Activated CD8-positive, alpha-beta memory T cell treated with anti-CD3 and anti-CD28 coated beads, Interleukin-2, amount 50 U/mL, for 24 hours (primary cell): ENCODE results near the gene CHMP4B.

Experiments
- DNase-seq: peaks from one replicate; pipeline ENCODE4 v3.0.0-alpha.2; 2020; ENCODE audit errors: extremely low read depth

The CHMP4B gene, protein sequence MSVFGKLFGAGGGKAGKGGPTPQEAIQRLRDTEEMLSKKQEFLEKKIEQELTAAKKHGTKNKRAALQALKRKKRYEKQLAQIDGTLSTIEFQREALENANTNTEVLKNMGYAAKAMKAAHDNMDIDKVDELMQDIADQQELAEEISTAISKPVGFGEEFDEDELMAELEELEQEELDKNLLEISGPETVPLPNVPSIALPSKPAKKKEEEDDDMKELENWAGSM

GRCh38 chr20:33810885-33811775 is at the start of gene CHMP4B:
TSS of gene CHMP4B (plus strand) at chr20:33811348. CDS start at chr20:33811469, 121 bp downstream.
- DNase-seq = peak; percentile 91

DNA sequence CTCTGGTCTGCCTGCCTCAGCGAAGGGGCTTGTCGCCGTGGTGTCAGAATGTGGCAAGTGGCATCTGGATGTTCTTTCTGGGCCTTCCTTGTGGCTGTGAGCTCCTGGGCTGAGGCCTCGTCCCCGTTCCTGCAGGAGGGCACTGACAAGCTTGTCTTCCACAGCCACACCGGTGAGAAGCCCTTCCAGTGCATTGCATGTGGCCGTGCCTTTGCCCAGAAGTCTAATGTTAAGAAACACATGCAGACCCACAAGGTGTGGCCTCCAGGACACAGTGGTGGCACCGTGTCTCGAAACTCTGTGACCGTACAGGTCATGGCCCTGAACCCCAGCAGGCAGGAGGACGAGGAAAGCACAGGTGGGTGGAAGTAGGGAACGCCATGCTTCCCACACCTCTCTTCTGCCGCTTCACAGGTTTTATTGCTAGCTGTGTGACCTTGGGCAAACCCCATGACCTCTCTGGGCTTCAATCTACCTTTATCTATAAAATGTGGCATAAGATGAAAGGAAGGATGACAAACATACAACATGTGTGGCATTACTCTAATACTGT is 49.4 kb upstream of the CHMP4B start:
- DNase-seq = no peak

- DNase-seq = no peak
Observed at GRCh38 chr20:33765099-33765498, 46.0 kb upstream of the CHMP4B start.

DNA sequence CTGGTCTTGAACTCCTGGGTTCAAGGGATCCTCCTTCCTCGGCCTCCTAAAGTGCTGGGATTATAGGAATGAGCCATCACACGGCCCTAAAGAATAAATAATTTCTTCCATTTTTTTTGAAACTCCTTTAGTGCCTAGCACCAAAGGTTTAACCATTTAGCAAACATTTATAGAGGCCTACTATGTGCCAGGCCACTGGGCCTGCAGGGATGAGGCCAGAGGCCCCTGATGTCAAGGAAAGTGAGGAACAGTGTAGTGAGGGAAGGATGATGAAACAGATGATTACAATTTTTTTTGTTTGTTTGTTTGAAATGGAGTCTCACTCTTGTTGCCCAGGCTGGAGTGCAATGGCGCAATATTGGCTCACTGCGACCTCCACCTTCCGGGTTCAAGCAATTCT is 45.6 kb upstream of the CHMP4B start:
- DNase-seq = no peak

GRCh38 chr20:33766686-33767085 is 44.5 kb upstream of the CHMP4B start:
- DNase-seq = no peak

GRCh38 chr20:33767777-33768138 is 43.4 kb upstream of the CHMP4B start:
- DNase-seq = no peak

DNA sequence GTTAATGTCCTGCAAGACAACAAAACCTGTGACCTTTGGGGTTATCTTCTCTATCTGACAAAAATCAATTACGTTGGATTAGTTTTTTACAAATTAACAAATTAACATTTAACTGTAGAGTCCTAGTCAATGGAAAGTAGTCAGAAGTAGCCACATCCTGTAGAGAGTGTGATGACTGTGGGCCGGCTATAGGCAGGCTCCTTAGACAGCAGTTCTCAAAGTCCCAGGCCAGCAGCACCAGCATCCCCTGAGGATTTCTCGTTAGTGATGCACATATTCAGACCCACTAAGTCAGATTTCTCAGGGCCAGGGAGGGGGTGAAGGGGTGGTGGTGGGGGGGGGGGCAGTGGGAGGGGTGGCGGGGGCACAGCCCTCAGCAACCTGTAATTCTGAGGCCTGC is 42.1 kb upstream of the CHMP4B start:
- no peak for DNase-seq

DNA sequence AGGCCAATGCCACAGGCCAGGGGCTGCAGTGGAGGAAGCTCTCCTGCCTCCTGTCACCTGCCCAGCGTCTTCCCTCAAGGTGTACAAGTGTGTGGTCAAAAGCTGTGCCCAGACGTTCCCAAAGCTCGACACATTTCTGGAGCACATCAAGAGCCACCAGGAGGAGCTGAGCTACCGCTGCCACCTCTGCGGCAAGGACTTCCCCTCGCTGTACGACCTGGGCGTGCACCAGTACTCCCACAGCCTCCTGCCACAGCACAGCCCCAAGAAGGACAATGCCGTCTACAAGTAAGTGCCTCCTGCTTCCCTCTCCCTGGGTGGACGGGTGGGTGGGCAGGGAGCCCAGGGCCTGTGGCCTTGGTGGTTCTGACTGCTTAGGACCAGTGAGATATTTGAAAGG is 41.1 kb upstream of the CHMP4B start:
- DNase-seq = no peak

- no peak for DNase-seq
Observed at GRCh38 chr20:33771938-33772337, 39.2 kb upstream of the CHMP4B start.

GRCh38 chr20:33772439-33772838 is 38.7 kb upstream of the CHMP4B start:
- no peak for DNase-seq

GRCh38 chr20:33773412-33774089 is 37.6 kb upstream of the CHMP4B start:
- no peak for DNase-seq

- DNase-seq = no peak
Observed at GRCh38 chr20:33777816-33778215, 33.3 kb upstream of the CHMP4B start.

- no peak for DNase-seq
Observed at GRCh38 chr20:33781133-33781532, 30.0 kb upstream of the CHMP4B start.

DNA sequence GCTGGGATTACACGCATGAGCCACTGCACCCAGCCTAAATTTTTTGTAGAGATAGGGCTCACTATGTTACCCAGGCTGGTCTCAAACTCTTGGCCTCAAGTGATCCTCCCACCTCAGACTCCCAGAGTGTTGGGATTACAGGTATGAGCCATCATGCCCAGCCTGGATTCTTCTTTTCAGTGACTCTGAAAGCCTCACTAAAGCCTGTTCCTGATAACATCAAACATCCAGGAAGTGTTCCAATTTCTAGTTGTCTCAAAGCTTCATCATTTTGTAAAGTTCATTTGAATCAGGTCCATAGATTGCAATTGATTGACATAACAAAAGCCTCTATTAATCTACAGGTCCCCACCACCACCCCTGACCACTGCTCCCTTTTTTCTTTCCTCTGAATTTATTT is 29.2 kb upstream of the CHMP4B start:
- no peak for DNase-seq

- no peak for DNase-seq
Observed at GRCh38 chr20:33783256-33783655, 27.9 kb upstream of the CHMP4B start.

GRCh38 chr20:33783818-33784217 is 27.3 kb upstream of the CHMP4B start:
- DNase-seq = no peak

DNA sequence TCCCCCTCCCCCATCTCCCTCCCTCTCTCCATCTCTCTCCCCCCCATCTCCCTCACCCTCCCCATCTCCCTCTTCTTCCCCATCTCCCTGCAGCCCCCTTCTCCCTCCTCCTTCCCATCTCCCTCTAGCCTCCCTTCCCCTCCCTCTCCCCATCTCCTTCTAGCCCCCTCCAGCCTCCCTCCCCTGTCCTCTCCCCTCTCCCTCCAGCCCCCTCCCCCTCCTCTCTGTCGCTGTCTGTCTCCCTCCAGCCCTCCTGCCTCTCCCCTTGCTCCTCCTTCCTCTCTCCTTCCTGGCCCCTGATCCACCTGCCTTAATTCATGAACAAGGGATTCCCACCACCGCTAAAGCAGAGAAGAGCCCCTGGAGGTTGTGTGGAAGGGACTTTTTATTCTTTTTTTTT is 26.9 kb upstream of the CHMP4B start:
- no peak for DNase-seq

DNA sequence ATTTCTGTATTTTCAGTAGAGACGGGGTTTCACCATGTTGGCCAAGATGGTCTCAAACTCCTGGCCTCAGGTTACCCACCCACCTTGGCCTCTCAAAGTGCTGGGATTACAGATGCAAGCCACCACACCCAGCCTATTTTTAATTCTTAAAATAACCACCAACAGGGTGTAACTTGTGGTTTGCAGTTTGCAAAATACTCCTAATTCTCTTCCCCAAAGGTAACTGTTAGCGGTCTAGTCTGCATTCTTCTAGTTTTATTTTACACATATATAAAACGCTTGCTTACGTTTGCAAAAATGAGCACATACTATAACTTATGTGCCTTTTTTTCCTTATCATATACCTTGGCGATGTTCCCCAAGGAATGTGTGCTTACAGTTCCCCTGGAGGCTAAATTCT is 25.6 kb upstream of the CHMP4B start:
- no peak for DNase-seq

DNA sequence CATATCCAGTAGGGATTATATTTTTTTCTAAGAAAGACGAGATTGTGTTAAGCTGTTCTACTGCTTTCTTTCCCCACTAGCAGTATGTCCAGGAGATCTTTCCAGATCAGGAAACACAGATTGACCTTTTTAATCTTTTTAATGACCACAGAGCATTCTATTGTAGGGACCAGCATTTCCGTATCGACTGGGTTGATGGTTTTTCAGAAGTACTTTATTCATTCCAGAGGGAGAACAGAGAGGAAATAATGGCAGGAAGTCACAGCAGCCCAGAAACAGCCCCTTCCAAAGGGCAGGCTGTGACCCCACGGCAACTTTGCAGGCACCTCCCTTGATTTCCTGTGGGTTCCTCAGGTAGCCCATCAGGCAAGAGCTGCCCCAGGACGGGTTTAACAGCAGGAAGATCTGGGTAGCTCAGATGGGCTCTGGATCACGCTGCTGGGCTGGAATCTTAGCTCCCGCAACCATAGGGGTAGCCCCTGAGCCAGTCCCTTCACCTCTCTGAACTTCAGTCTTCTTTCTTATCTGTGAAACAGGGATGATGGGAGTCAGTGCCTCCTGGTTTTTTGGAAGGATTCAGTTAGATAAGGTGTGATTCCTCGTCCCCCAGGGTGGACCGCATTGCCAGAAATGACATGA is 23.8 kb upstream of the CHMP4B start:
- DNase-seq = no peak

- DNase-seq = no peak
Observed at GRCh38 chr20:33788351-33789049, 22.6 kb upstream of the CHMP4B start.

DNA sequence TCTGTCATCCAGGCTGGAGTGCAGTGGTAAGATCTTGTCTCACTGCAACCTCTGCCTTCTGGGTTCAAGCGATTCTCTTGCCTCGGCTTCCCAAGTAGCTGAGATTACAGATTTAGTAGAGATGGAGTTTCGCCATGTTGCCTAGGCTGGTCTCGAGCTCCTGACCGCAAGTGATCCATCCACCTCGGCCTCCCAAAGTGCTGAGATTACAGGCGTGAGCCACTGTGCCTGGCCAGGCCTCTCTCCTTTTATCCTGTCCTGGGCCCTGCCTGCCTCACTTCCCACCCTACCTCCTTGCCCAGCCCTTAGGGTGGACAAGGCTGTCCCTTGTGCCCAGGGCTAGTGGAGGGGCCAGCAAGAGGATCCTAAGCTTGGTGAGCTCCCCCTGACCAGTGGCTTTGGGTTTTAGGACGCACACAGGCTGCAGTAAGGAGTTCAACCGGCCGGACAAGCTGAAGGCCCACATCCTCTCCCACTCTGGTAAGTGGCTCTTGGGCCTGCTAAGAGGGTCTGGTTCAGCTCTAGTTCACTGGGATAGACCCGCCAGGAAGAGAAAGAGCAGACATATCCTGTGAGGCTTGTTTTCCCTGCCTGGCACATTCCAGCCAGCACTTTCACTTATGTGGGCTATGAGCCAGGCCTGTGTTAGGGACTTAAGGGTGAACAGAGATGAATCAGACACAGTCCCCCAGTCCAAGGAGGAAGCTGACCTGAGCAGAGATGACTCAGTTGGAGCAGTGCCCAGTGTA is 21.9 kb upstream of the CHMP4B start:
- DNase-seq = no peak
